HG03159 (cell line): Measurements from ENCODE around the gene SMC4.
"Not testable (repeated sequence)": the region's sequence is repeated elsewhere in the genome, so short reads cannot be mapped to it uniquely, and the experiment has no call there.

Experiments
- ATAC-seq: cut with Tn5 transposase; IDR thresholded peaks from one replicate; pipeline ENCODE4 v1.9.1; 2021; ENCODE audit warnings: mild to moderate bottlenecking, moderate library complexity; ENCODE audit not compliant: unreplicated experiment

SMC4 gene

DNA sequence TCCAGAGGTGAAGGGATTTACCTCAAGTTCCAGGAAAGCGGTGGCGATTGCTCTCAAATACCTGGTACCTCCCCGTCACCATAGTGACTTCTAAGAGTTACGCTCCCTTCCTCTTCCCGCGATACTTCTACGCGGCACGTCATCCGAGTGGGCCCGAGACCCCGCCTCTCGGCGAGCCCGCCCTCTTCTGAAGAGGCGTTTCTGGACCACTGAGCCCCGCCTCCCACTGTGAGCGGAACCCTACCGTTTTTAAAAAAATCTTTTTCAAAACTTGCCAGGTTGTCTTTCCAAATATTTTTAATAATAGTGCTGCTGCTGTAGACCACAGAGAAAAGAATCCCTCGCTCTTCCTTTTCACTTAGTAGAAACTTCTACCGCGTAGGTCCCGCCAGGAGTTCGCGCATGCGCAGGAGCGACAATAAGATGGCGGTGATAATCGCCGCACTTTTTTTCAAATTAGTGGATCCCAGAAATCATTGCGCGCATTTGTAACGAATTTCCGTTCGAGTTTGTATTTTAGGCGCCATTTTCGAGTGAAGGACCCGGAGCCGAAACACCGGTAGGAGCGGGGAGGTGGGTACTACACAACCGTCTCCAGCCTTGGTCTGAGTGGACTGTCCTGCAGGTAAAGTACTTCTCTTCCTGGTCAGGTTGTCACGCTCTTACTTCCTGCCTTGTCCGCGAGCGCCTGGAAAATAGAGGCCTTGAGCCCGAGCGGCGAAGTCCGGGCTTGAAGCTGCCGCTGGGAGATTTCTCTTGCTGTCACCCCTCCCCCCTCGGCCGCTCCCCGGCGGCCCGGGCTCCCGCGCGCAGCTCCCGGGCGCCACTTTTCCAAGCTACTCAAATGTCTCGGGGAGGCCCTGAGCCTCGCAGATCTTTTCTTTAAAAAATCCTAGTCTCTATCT is at the start of gene SMC4, which contains the start of gene IFT80:
TSS of gene SMC4 (plus strand) at position 526 of the 905 bp plus-strand sequence. CDS start 1,177 bp downstream, outside the sequence.
TSS of gene IFT80 (minus strand) at position 101 of the 905 bp plus-strand sequence. CDS start 14,625 bp downstream, outside the sequence.
- ATAC-seq = peak; percentile 93

DNA sequence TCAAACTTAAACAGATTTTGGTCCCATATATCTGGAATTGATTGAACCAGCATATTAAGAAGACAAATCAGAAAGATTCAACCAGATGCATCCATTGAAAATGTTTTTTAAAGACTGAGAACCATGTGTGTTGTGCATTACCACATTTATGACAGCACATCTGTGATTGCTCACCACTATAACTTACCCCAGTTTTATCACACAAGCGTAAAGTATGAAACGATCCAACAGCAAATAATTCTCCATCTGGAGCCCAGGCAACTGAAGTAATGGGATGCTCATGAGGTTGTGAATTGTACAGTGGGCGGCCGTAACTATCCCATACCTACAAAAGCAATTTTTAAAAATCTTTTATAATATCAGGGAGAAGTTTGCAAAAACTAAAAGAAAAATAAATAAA is 43.6 kb upstream of the SMC4 start:
- ATAC-seq = no peak

DNA sequence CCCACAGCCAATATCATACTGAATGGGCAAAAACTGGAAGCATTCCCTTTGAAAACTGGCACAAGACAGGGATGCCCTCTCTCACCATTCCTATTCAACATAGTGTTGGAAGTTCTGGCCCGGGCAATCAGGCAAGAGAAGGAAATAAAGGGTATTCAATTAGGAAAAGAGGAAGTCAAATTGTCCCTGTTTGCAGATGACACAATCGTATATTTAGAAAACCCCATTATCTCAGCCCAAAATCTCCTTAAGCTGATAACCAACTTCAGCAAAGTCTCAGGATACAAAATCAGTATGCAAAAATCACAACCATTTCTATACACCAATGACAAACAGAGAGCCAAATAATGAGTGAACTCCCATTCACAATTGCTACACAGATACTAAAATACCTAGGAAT is 36.6 kb upstream of the SMC4 start:
- not testable (repeated sequence) for ATAC-seq

DNA sequence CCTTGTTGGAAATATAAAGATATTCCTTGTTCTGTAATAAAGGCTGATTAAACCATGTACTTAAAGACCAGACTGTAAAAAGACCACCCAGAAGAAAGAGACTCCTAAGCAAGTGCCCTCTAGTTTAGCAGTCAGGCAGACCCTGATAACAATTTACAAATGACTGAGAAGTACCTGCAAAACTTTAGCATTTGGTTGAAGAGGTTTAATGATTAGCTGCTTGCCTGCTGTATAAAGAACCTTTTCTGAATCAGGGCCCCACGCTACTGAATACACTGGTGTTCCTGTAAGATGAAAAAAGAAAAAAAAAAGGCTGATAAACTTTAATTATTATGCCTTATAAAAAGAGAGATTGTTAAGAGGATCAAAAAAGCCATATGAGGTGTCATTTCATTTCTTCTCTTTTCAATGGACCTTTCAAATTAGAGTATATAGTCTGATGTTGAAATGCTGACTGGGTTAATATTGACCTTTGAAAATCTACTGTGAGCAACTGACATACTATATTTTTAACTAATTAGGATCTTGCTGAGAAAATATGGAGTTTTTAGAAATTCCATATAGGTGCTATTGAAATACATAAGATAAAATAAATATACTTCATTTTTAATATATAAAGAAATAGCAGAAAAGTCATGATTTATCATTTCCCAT is 33.5 kb upstream of the SMC4 start:
- ATAC-seq = no peak

DNA sequence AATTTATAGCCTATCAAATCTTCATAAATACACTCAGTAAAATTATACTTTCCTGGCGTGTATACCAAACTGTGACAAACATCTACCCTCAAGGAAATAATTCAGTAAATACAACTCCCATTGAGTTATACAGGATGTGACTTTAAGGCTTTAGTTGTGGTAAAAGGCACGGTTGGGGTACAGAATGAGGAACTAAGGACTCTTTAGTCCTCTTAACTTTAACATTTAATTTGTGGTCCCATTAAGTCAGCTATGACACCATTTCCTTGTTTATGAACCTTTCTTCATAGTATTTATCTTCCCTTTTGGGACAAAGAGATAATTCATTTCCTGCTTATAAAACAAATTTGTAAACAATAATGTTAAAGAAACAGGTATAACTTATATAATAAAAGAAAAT is 30.6 kb upstream of the SMC4 start:
- peak; percentile 94 for ATAC-seq

DNA sequence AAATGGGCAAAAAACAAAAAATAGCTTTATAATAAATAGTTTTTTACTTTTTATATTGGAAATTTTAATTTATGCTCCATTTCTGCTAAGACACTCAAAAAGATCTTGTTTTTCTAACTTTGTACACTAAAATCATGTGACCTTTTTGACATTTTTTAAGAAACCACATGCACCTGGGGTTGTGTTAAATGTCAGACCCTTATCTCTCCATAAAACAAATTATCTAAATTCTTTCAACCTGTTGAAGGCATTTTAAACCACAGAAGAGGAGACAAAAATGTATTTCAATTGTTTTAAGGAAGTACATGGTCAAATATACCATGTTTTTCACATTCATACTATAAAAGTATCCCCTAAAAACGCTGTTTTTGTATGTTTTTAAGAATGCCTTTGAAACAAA is 29.7 kb upstream of the SMC4 start:
- no peak for ATAC-seq

DNA sequence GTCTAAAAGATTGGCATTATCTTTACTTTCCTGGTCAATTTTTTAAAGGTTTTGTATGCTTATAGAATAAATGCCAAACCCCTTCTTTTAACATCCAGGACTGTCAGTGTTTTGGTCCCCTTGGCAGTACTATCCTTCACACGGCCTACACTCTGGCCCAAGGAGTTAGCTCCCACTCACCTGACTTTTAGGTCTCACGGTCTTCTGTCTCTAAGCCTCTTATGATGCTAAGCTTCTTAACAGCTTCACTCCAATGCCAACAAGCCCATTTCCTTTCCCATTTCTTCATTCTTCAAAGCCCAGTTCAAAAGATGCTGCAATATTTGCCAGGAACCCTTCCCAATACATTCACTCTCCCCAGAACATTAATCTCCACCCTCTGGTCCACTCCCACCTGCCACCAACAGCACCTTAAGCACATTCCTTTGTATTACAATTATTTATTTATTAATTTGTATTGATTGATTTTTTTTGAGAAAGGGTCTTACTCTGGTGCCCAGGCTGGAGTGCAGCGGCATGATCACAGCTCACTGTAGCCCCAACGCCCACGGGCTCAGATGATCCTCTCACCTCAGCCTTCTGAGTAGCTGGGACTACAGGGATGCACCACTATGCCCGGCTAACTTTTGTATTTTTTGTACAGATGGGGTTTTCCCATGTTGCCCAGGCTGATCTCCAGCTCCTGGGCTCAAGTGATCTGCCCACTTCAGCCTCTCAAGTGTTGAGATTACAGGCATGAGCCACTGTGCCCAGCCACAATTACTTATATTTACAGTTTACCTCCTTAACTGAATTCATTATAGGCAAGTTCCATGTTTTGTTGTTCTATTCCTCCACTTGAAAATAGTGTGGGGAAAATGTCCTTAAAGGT is 28.2 kb upstream of the SMC4 start:
- no peak for ATAC-seq

DNA sequence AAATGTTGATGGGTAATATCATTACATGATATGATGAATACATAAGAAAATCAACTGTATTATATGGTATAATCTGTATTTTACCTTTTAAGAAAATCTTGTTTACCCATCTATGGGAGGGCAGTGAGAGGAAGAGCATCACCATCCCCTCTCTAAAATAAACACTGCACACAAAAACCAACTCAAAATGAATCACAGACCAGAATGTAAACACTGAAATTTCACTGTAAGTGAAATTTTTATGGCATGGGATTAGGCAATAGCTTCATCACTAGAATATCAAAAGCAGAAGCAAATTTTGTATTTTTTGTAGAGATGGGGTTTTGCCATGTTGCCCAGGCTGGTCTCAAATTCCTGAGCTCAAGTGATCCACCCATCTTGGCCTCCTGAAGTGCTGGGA is 26.7 kb upstream of the SMC4 start:
- ATAC-seq = no peak

DNA sequence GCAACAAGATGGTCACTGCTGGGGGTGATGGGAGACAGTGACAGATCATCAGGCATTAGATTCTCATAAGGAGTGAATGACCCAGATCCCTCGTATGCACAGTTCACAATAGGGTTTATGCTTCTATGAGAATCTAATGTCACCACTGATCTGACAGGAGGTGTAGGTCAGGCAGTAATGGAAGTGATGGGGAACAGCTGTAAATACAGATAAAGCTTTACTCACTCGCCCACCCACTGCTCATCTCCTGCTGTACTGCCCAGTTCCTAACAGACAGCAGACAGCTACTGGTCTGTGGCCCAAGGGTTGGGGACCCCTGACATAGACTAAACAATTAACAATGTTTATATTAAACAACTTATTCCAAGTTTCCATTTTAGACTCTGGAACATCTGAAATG is 25.8 kb upstream of the SMC4 start:
- no peak for ATAC-seq

DNA sequence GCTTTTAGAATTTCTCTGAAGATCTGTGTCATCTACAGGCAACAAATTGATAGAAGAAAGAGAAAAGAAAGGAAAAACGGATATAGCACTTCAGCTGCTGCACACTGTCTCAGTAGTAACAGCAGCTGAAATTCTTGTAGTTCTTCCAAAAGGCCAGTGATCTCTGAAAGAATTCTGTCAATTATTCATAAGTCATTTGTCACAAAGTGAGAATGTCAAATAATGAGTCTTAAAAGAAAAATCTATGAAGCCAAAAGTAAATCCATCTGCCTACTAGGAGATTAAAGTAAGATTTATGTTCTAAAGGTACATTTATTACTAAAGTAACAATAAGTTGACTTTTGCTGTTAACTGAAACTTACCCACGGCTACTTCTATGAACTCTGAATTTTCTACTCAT is 25.0 kb upstream of the SMC4 start:
- ATAC-seq = no peak

DNA sequence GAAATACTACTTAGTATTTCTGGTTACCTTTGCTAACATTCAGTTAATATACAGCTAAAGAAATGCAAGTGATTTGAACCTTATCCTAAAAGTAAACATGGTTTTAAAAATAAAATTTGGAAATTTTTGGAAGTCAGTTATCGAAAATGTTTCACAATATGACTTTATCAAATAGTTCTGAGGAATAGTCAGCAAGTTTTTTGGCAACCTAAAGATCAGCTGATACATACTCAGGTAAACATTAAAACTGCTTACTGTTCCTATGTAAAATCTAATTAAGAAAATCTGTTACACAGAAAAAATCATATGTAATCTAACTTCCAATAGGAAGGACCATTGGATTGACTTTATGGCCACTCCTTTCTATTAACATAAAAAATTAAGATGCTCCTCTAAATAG is 24.5 kb upstream of the SMC4 start:
- ATAC-seq = no peak

DNA sequence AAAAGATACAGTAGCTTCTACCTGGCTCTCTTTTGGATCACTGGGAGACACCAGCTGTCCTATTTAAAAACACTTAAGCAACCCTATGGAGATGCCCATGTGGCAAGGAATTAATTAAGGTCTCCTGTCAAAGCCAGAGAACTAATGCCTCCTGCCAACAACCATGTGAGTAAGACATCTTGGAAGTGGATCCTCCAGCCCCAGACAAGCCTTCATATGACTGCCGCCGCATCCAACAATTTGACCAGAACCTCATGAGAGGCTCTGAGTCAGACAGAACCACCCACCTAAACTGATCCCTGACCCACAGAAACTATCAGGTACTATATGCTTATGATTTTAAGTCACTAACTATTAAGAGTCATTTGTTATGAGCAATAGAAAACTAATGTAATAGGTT is 22.8 kb upstream of the SMC4 start:
- ATAC-seq = no peak

DNA sequence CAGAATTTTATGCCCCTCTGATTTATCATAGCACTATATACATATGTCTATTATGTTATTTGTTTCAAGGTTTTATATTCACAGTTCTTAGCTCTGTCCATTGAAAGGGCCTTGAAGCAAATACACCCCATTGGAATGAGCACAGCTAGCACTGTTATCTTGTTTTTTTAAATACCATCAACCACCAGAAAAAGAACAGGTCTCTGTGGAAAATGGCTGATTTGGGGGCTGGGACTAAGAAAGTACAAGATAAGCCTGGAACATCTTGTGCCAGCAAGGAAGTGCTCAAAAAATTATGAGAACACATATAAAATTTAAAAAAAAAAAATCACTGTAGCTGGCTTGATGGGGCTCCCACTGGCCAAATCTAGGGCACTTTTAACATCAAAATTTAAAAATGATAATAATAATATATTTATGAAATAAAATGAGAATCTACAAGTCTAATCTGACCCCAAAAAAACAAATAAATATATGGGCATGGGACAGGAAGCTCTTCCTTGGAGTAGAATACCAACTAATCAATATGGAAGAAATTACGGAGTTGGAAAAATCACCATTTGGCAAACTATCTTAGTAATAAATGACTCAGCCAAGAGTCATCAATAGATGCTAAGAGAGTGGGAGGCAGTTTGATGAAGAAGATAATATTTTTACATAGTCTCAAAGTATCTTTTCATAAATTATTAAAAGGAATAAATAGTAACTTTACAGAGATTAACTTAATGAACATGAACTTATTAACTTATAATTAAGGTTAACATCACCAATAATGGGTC is 20.9 kb upstream of the SMC4 start:
- ATAC-seq = no peak

DNA sequence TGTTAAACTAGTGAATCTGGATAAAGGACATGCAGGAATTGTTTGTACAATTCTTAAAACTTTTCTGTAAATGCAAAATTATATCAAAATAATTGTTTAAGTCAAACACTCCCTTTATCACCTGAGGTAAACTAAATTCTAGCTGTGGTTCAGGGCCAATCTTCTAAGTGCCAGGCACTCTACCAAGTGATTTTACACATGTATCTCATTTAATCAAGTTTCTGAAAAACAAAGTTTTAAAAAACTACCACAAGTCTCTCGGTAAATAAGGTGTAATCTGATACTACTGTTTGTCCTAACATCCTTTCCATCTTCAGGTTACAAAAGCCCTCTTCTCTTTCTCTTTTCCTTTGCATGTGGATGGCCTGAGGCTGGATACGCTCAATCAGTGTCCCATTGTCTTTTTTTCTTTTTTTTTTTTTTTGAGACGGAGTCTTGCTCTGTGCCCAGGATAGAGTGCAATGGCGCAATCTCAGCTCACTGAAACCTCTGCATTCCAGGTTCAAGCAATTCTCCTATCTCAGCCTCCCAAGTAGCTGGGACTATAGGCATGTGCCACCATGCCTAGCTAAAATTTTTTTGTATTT is 19.7 kb upstream of the SMC4 start:
- no peak for ATAC-seq

DNA sequence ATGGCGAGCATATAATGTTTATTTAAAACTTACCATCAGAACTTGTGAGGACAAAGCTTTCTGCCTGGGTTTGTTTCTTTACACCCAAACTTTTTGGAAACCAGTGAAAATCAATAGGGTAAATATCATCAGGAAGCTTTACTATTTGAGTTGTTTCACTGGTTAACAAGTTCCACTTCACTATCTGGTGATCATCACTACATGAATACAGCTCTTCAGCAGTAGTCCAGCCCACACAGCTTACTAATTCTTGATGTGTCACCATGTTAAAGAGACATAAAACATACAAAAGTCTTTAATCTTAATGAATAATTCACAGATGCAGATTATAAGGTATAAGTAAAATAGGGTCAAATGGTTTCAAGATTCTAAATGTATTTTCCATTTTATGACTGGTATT is 18.0 kb upstream of the SMC4 start:
- no peak for ATAC-seq

DNA sequence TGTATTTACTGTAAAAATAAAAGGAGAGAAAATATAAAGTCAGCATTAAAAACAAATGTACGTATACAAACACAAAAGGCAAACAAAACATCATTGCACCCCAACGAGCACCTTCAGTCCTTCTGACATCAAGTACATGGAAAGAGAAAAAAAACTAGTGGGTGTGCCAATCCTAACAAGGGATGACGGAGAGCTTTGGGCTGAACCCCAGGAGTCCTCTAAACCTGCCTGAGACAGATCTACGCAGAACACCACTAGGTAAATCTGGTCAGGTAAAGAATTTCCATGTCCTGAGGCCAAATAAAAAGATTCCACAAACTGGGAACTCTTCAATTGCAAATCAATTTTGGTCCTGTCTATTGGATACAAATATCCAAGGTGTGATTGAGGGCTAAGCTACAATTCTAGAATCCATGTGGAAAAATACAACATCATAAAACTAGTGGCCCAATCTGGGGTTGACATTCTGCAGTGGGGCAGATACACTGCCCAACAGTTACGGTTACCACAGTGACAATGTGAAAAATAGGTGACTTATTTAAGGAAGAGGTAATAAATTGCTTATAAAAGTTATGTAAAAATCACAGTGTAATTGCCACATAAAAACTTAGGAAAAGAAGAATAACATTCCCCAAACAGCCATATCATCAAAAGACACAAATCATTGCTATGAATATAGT is 14.7 kb upstream of the SMC4 start:
- ATAC-seq = no peak

DNA sequence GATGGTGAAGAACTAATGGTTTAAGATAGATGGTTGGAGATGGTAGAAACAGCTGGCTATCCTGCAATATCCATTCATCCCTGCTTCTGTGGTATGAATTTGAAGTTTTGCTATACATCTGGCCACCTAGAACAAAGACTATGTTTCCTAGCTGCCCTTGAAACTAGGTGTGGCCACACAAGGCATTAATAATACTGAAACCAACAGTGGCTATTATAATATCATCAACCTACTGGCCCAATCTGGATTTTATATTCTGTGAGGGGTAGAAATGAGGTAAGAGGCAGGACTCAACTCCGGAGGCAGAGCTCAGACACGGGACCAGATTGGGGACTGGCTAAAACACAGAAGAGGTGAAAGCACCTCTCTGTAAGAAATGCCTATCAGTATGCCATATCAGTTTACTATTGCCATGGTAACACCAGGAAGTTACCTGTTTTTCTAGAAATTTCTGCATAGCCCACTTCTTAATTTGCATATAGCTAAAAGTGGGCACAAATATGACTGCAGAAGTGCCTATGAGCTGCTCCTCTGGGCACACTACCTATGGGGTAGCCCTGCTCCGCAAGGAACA is 8.8 kb upstream of the SMC4 start:
- ATAC-seq = peak; percentile 74

DNA sequence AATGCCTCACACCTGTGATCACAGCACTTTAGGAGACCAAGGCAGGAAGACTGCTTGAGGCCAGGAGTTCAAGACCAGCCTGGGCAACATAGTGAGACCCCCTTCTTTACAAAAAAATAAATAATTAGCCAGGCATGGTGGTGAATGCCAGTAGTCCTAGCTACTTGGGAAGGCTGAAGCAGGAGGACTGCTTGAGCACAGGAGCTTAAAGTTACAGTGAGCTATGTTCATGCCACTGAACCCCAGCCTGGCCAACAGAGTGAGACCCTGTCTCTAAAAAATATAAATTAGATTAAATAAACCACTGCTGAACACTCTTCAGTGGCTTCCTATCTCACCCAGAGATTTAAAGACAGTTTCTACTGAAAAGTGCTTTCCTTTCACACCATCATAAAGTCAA is 6.7 kb upstream of the SMC4 start:
- no peak for ATAC-seq

DNA sequence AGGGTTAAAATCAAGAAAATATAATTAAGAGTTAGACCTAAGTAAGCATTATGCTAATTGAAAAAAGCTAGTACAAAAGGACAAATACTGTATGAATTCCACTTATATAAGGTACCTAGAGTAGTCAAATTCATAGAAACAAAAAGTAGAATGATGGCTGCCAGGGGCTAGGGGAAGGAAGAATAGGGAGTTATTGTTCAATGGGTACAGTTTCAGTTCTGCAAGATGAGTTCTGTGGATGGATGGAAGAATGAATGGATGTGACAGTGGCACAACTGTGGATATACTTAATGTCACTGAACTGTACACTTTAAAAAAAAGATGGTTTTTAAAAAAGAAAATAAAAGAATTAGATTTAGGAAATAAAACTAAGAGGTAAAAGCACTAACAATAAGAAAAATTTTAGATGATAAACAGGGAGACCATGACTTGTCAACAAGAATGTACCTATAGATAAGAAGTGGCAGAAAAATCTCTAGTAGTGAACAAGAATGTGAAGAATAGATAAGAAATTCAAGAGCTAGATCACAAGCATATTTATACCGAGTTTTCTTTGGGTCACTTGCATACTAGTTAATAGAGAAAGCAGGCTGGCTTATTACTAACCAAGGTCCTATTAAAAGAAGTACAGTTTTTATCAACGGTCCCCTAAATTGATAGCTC is 6.0 kb upstream of the SMC4 start:
- ATAC-seq = no peak
